Epithelial cell of esophagus (primary cell): ENCODE measurements around the gene PURA.
A peak's percentile ranks its signal among the peaks of the same experiment; 100 is the strongest.

Experiments used
- DNase-seq: peaks from one replicate; pipeline ENCODE4 v3.0.0; 2010; ENCODE audit warnings: low read depth
- H3K4me3 ChIP-seq: 2 replicates; pipeline ENCODE4 v1.5.1; 2011; ENCODE audit warnings: mild to moderate bottlenecking, low read length, control low read depth
- CTCF ChIP-seq: IDR thresholded peaks from 2 replicates; pipeline ENCODE4 v1.5.1; 2011; ENCODE audit warnings: low read depth, mild to moderate bottlenecking, low read length, control low read depth, inconsistent platforms; ENCODE audit not compliant: insufficient read depth; ENCODE audit errors: missing control alignments

The PURA gene

GRCh38 chr5:140103154-140103553 lies 10.8 kb upstream of the PURA start:
- no peak overlapping the region for H3K4me3 ChIP-seq
- DNase-seq = no peak
- no peak for TF ChIP-seq CTCF

- H3K4me3 ChIP-seq = no peak overlapping the region
- TF ChIP-seq CTCF = no peak
Measured at GRCh38 chr5:140104100-140104499, 9.8 kb upstream of the PURA start.

GRCh38 chr5:140106101-140106500 lies 7.8 kb upstream of the PURA start:
- DNase-seq = peak; percentile 69
- TF ChIP-seq CTCF = no peak
- no peak overlapping the region for H3K4me3 ChIP-seq

More at GRCh38 chr5:140104100-140104499, 9.8 kb upstream of the PURA start:
- no peak for DNase-seq

GRCh38 chr5:140106805-140107311 lies 7.1 kb upstream of the PURA start:
- no peak for TF ChIP-seq CTCF
- peak overlapping the region; percentile 72 for H3K4me3 ChIP-seq
- DNase-seq = no peak

GRCh38 chr5:140107312-140108092 lies 6.4 kb upstream of the PURA start:
- peak; percentile 94 for DNase-seq
- peak overlapping the region; percentile 72 for H3K4me3 ChIP-seq
- no peak for TF ChIP-seq CTCF

- DNase-seq = peak; percentile 29
- peak overlapping the region; percentile 72 for H3K4me3 ChIP-seq
- TF ChIP-seq CTCF = no peak
Measured at GRCh38 chr5:140108093-140109017, 5.6 kb upstream of the PURA start.
